Measurements from ENCODE around the gene ZNF346. TPM values are rescaled to one million over a fixed set of nuclear protein-coding genes. Genes with fewer than 3 reads are reported as not detected.
A peak's percentile ranks its signal among the peaks of the same experiment; 100 is the strongest.

Gene ZNF346
- total and polyA plus RNA-seq, 10 of the 15 experiments (the other 5 are each of a cell fraction or from before 2014, with no cell fraction given) = 6.5 to 30.2 (median 24.0) TPM

- TF ChIP-seq PBX3 (IDR thresholded peaks at IDR 0.05; ENCODE audit: insufficient replicate concordance, low read depth, low read length) (peak; percentile 81), CUX1 (IDR thresholded peaks at IDR 0.05; ENCODE audit: insufficient replicate concordance, low read depth, low read length) (no peak), HDGF (IDR thresholded peaks at IDR 0.05) (0 out of 2 replicates have a peak, but pooled peaks have one; percentile 45), RELB (IDR thresholded peaks at IDR 0.05; ENCODE audit: low read depth) (peak; percentile 91), EED (IDR thresholded peaks at IDR 0.05; ENCODE audit: low read depth) (peak; percentile 61; the same call in 1 of the 2 replicates), NR2C2 (IDR thresholded peaks at IDR 0.05; ENCODE audit: borderline replicate concordance, control insufficient read depth, insufficient read length, low read depth) (no peak), TCF3 (IDR thresholded peaks at IDR 0.05; ENCODE audit: borderline replicate concordance, insufficient read depth, low read depth, low read length) (peak; percentile 24; the same call in 1 of the 2 replicates), SRF (IDR thresholded peaks at IDR 0.05; ENCODE audit: low read depth in 2 of 2, low read length in 2 of 2) (no peak), FOXM1 (IDR thresholded peaks at IDR 0.05; ENCODE audit: low read depth, low read length) (0 out of 2 replicates have a peak, but pooled peaks have one; percentile 35), PAX8 (IDR thresholded peaks at IDR 0.05) (no peak), MTA2 (IDR thresholded peaks at IDR 0.05; ENCODE audit: low read depth) (peak; percentile 82; the same call in 1 of the 2 replicates), NFXL1 (IDR thresholded peaks at IDR 0.05; ENCODE audit: borderline replicate concordance) (no peak), ATF7 (IDR thresholded peaks at IDR 0.05; ENCODE audit: low read depth) (0 out of 2 replicates have a peak, but pooled peaks have one; percentile 33), EP300 (IDR thresholded peaks at IDR 0.05; ENCODE audit: borderline replicate concordance in 1 of 2, control insufficient read depth in 1 of 2, low read depth in 2 of 2, low read length in 2 of 2) (0 out of 4 replicates have a peak, but pooled peaks of 1 of the 2 experiments have one; percentile 30), MEF2A (IDR thresholded peaks at IDR 0.05; ENCODE audit: insufficient read depth, low read depth, low read length) (peak; percentile 50; the same call in 1 of the 2 replicates)
These were observed 27.9 kb upstream of the ZNF346 start (continued) for GRCh38 chr5:176994460-176995121.
